Adrenal gland (tissue), 5 donors: ENCODE results near the gene EPS8L1.

Source experiments
- POLR2A ChIP-seq, 2 donors: fragments of 450-650 bp; IDR thresholded peaks; one replicate each; pipeline ENCODE4 v1.6.1; 2017; ENCODE audit warnings: antibody characterized with exemption in 2 of 2, mild to moderate bottlenecking in 2 of 2, moderate library complexity in 1 of 2
- TF ChIP-seq, protein P1 (sequence below), 6 experiments: fragments of 450-650 bp in 4 of 6; fragments of 200-600 bp in 2 of 6; sonication (generic) in 1 of 6; IDR thresholded peaks; 1 replicate in 5 of 6; 2 replicates in 1 of 6; pipeline versions ENCODE4 v1.5.1 to v1.8.0; 2016 to 2021; ENCODE audit warnings: antibody characterized with exemption in 6 of 6, mild to moderate bottlenecking in 2 of 6, moderate library complexity in 1 of 6
- donor health status: DM: no; HTN: no; CAD: no.

DNA sequence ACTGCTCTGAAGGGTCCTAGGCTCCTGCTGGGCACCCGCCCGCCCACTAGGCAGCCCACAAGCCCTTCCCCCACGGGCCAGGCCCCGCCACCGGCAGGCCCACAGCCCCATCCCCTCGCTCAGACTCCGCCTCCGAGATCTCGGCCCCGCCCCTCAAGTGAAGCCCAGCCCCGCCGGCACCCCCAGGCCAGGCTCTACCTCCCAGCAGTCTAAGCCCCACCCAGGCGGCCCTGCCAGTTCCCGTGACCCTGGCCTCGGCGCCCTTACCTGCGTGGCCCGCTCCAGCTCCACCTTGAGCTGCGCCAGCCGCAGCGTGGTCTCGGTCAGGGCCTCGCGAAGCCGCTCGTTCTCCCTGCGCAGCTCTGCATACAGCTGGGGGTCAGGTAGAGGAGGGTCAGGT lies 16.3 kb downstream of the EPS8L1 start:
- TF ChIP-seq, protein P1, sequence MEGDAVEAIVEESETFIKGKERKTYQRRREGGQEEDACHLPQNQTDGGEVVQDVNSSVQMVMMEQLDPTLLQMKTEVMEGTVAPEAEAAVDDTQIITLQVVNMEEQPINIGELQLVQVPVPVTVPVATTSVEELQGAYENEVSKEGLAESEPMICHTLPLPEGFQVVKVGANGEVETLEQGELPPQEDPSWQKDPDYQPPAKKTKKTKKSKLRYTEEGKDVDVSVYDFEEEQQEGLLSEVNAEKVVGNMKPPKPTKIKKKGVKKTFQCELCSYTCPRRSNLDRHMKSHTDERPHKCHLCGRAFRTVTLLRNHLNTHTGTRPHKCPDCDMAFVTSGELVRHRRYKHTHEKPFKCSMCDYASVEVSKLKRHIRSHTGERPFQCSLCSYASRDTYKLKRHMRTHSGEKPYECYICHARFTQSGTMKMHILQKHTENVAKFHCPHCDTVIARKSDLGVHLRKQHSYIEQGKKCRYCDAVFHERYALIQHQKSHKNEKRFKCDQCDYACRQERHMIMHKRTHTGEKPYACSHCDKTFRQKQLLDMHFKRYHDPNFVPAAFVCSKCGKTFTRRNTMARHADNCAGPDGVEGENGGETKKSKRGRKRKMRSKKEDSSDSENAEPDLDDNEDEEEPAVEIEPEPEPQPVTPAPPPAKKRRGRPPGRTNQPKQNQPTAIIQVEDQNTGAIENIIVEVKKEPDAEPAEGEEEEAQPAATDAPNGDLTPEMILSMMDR (IDR thresholded peaks at IDR 0.05) = no peak
- no peak for TF ChIP-seq POLR2A (IDR thresholded peaks at IDR 0.05)
